Fibroblast of mammary gland (primary cell): ENCODE measurements around the gene ADAMTS2.

Experiments
- DNase-seq: peaks from one replicate; pipeline ENCODE4 v3.0.0-alpha.2; 2010; ENCODE audit warnings: low read depth
- H3K4me3 ChIP-seq: 2 replicates; pipeline ENCODE4 v1.5.1; 2011; ENCODE audit warnings: low read depth, mild to moderate bottlenecking, low read length, moderate library complexity; ENCODE audit not compliant: control insufficient read depth
- CTCF ChIP-seq: conservative IDR thresholded peaks from 2 replicates; pipeline ENCODE4 v1.5.1; 2011; ENCODE audit warnings: low read depth, low read length, inconsistent platforms; ENCODE audit not compliant: control insufficient read depth, insufficient read depth

The ADAMTS2 gene

GRCh38 chr5:179269781-179270543 is 75.3 kb downstream of the ADAMTS2 start:
- H3K4me3 ChIP-seq: no peak overlapping the region
- no peak for TF ChIP-seq CTCF
- DNase-seq: peak; percentile 54

GRCh38 chr5:179268966-179269693 is 76.1 kb downstream of the ADAMTS2 start:
- H3K4me3 ChIP-seq: peak overlapping the region; percentile 3
- peak; percentile 76 for DNase-seq
- TF ChIP-seq CTCF: no peak

GRCh38 chr5:179268399-179268952 is 76.8 kb downstream of the ADAMTS2 start:
- H3K4me3 ChIP-seq: peak overlapping the region; percentile 3
- DNase-seq: no peak
- no peak for TF ChIP-seq CTCF

- DNase-seq: no peak
- no peak overlapping the region for H3K4me3 ChIP-seq
- TF ChIP-seq CTCF: no peak
Measured at GRCh38 chr5:179267671-179268083, 77.6 kb downstream of the ADAMTS2 start.

- TF ChIP-seq CTCF: no peak
- peak; percentile 56 for DNase-seq
Measured at GRCh38 chr5:179267071-179267670, 78.1 kb downstream of the ADAMTS2 start.

GRCh38 chr5:179266291-179267070 is 78.8 kb downstream of the ADAMTS2 start:
- peak; percentile 52 for DNase-seq
- H3K4me3 ChIP-seq: no peak overlapping the region
- no peak for TF ChIP-seq CTCF

More at GRCh38 chr5:179267071-179267670, 78.1 kb downstream of the ADAMTS2 start:
- H3K4me3 ChIP-seq: no peak overlapping the region
